Stimulated activated CD8-positive, alpha-beta memory T cell treated with anti-CD3 and anti-CD28 coated beads, Interleukin-12 subunit alpha, Interleukin-12 subunit beta, amount 100 ng/mL, for 1 hour (primary cell): ENCODE measurements around the gene TPPP2.
A peak's percentile ranks its signal among the peaks of the same experiment; 100 is the strongest.
"Not testable (repeated sequence)": the region's sequence is repeated elsewhere in the genome, so short reads cannot be mapped to it uniquely, and the experiment has no call there.

Experiments
- DNase-seq: peaks from one replicate; pipeline ENCODE4 v3.0.0-alpha.2; 2020; ENCODE audit warnings: low read depth

The TPPP2 gene

DNA sequence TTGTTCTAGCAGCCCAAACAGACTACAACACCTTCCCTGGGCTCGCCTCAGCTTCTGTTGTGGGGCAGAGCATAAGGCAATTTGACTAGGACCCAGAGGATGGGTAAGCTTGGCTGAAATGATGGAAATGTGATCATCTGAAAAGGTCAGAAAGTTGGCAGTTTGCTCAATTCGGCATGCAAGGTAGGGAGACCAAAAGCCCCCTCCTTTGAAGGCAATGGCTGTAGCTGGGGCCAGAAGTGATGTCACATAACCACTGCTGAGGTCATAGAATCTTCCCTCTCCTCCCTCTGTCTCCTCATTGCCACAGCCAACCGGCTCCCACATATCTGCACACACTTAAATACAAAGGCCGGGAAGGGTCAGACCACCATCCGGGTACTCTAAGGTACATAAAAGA lies at the start of gene TPPP2:
Gene TPPP2 (plus strand): TSS at position 301 of the 400 bp plus-strand sequence. CDS start 365 bp downstream, outside the sequence.
- DNase-seq, result no peak

- DNase-seq, result no peak
Observed at GRCh38 chr14:20980906-20981305, 49.1 kb upstream of the TPPP2 start.

DNA sequence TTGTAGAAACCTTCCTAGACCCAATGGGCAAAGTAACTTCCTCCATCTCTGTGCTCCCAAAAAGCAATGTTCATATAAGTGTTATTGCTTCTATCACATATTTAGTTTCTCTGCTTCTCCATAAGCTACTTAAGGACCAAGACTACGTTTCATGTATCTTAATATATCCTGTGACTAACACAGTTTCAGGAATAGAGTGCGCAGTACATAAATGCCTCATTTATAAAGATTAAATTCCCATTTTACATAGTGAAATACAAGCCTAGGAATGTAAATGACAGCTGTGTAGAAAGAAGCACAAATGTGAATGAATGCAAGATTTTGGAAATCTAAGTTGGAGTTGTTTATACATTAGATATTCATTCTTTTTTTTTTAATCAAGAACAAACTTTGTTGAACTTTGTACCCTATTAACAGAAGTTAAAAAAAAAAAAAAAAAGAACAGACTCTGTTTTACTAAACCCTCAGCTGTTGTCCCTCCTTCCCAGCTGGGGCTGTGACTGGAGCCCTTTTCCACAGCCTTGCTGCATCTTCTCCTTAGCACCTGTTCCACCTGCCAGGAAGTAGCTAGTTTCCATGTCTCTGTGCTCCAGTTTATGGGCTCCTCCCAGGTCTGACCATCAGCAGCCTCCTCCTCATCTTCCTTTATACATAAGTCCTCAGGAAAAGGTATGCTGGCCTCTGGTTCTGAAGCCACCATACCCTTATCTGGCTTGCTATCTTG lies 47.2 kb upstream of the TPPP2 start:
- no peak for DNase-seq

DNA sequence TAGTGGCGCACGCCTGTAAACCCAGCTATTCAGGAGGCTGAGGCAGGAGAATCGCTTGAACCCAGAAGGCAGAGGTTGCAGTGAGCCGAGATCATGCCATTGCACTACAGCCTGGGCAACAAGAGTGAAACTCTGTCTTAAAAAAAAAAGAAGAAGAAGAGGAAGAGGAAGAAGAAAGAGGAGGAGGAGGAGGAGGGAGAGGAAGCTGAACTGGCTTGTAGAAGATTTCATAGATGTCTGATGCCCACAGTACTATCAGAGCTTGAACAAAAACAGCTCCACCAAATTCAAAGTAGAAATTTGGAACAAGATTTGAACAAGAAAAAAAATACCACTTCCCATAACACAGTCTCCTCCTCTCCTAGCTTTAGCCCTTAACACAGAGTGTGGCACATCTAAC lies 44.4 kb upstream of the TPPP2 start:
- not testable (repeated sequence) for DNase-seq

DNA sequence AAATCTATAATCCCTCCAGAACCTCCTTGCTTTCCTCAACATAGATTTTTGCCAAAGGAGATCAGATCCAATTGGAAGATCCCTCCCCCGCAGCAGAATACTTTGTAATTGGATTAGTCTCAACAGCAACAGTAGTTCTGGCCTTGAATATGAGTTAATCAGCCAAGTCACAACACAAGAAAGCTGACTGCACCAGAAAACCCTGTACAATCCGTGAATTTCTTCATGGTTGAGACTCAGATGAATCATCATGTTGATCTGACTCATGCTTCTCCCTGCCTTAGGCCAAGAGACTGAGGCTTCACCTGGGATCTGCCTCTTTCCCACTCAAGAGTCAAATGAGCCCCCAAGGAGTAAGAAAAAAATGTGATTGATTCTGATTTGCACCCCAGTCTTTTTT lies 43.2 kb upstream of the TPPP2 start:
- DNase-seq, result no peak

DNA sequence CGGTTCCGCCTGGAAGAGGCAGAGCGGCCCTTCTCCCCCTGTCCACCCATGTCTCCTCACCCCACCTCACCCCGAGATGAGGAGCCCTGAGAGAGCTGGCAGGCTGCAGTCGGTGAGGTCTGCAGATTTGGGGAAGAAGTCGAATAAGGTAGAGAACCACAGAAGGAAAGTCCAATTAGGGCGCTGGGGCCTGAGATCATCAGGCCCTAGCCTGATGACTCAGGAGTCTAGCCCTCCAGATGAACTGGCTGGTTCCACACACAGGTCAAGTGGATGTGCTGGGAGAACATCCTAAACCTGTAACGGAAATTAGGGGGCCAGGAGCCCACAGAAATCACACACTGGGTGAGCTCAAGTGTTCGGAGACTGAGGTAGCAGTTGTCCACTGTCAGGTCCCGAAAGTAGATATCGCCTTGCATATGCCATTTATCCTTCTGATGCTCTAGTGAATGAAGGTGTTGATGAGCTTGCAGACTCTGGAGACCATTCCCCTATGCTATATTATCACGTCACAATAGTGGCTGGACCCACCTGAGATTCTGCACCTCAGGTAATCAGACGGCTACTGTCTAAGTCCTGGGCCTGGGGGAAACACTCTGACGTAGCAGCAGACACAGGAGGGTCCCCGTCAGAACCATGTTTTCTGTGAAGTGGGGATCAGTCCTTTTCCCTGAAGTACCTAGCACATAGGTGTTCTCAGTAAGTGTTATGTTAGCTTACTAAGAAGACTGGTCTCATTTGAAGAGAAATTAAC lies 41.1 kb upstream of the TPPP2 start:
- no peak for DNase-seq

GRCh38 chr14:20989471-20989786 lies 40.6 kb upstream of the TPPP2 start:
- no peak for DNase-seq

- peak; percentile 73 for DNase-seq
Observed at GRCh38 chr14:20989787-20990600, 40.0 kb upstream of the TPPP2 start, which contains the start of gene METTL17. Gene METTL17, plus strand, starts transcription at chr14:20989980. Its CDS starts 23 bp downstream, at chr14:20990003.

- DNase-seq, result no peak
Observed at GRCh38 chr14:20996521-20996920, 33.5 kb upstream of the TPPP2 start.

- no peak for DNase-seq
Observed at GRCh38 chr14:20997115-20997514, 32.9 kb upstream of the TPPP2 start.

DNA sequence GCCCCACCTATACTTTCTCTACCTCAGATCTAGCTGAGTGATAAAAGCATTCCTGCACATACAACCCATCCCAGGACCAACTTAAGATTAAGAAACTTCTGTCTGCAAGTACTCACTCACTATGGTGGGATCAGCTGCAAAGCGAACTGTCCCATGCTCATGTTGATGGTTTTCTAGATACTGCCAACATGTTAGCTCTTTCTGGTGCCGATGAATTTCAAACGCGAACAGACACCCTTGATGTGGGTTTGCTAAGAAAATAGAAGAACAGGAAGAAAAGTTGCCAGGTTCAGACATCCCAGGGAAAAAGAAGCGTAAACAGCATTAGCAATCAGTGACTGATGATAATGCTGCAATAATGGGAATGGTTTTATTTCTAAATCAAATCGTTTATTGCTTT lies 32.5 kb upstream of the TPPP2 start:
- no peak for DNase-seq

- no peak for DNase-seq
Observed at GRCh38 chr14:20998139-20998538, 31.9 kb upstream of the TPPP2 start.

DNA sequence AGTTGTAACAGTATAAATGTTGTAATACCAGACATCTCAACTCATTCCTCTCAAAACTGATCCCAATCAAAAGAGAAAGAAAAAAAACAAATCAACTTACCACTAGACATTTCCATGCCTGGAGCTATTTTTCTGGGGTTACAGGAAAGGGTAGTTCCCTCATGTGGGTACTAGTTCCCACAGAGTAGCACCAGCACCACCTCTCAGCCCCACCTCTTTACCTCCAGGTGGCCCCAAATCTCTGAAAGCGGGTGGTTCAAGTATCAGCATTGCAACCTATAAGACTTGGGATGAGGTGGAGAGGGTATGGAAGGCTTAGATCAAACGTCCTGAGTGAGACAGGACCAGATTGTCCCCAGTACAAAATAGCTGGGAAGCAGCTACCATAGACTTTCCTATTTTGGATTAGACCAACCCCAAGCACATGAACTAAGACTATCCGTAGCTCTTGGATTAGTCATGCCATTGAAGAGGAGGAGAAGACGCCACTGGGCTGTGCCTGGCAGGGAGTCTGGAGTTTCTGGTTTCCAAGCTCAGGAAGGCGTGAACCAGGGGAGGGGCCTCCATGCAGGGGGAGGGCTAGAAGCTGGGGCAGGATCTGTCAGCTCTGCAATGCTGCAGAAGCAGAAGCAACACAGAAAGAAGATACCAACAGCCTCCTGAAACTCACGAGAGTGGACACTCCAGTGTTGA lies 31.2 kb upstream of the TPPP2 start, which contains the start of gene SLC39A2:
Gene SLC39A2 (plus strand): TSS at position 620 of the 693 bp plus-strand sequence. CDS start 154 bp downstream, outside the sequence.
- DNase-seq, result no peak

DNA sequence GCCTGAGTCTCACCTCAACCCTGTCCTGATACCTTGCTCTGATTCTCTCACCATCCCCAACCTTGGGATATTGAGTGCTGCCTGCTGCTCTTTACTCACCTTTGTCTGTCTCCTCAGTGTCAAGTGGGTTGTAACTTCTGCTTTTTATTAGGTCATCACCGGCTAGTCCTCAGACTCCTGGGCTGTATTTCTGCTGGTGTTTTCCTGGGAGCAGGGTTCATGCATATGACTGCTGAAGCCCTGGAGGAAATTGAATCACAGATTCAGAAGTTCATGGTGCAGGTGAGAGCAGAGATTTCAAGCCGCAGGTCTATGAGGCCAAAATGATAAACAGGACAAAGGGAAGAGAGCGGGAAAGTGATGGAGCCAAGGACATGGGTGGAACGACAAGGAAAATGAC lies 30.4 kb upstream of the TPPP2 start:
- no peak for DNase-seq

GRCh38 chr14:21001218-21001617 lies 28.8 kb upstream of the TPPP2 start:
- no peak for DNase-seq

- DNase-seq, result no peak
Observed at GRCh38 chr14:21003788-21004346, 26.1 kb upstream of the TPPP2 start.

DNA sequence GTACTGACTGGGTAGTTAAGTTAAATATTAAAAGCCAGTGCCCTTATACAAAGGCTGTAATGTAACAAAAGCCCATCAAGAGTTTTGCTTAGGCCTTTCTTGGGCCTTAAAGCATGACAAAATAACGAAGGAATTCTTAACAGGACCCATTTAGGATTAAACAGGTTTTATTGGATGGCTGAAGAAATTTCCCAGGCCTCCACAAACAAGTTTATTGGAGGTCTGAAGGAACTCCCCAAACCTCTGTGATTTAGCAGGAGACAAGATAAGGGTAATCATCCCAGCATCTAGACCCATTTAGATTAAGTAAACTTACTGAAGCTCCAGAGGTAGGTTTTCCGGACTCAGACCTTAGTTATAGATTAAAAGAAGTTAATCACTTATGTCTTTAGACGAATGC lies 20.3 kb upstream of the TPPP2 start:
- not testable (repeated sequence) for DNase-seq

DNA sequence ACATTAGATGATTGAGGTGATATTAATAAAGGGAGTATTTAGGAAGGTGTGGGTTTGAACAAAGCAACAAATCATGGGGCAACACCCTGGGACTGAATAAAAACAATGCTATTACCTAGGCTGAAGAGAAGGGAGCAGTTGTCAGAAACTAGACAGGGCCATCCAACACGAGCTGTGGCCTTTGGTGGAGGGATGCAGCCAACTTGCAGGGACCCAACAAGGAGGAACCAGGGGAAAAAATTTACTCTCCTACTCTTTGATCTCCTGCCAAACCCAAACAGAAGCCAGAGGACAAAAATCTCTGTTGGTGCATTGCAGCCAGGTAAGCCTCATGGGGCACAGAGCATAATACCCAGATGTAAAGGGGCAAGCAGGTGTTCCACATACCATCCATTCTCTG lies 18.9 kb upstream of the TPPP2 start:
- no peak for DNase-seq

DNA sequence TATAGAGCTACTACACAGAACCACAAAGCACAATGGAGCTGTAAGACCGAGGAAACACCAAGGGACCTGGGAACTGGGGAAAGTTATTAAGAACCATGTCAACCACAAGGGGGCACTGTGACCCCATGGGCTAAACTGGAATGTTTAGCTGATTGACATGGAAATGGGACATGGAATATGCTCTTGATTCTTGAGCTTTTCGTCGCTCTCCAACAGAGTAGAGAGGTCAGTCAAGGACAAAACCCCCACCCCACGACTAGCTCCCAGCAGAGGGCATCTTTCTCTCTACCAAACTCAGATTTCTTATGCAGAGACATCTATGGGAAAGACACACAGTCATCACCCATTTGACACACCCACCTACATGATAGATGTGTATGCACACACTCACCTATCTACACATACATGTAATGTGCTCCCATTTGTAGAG lies 15.2 kb upstream of the TPPP2 start:
- DNase-seq, result peak; percentile 82

- no peak for DNase-seq
Observed at GRCh38 chr14:21015312-21015711, 14.7 kb upstream of the TPPP2 start.

- DNase-seq, result no peak
Observed at GRCh38 chr14:21016413-21017190, 13.4 kb upstream of the TPPP2 start.
